Activated T-helper 1 cell treated with Interleukin-2 at 50 U/mL for 16 hours (primary cell): ENCODE measurements around the gene STXBP2.
A peak's percentile ranks its signal among the peaks of the same experiment; 100 is the strongest.

ENCODE experiments used
- DNase-seq: peaks from one replicate; pipeline ENCODE4 v3.0.0-alpha.2; 2020; ENCODE audit warnings: low read depth

The STXBP2 gene

GRCh38 chr19:7636691-7637373, at the start of gene STXBP2:
TSS of gene STXBP2 (plus strand) at chr19:7637110. CDS start at chr19:7637150, 40 bp downstream.
- DNase-seq: peak; percentile 93

DNA sequence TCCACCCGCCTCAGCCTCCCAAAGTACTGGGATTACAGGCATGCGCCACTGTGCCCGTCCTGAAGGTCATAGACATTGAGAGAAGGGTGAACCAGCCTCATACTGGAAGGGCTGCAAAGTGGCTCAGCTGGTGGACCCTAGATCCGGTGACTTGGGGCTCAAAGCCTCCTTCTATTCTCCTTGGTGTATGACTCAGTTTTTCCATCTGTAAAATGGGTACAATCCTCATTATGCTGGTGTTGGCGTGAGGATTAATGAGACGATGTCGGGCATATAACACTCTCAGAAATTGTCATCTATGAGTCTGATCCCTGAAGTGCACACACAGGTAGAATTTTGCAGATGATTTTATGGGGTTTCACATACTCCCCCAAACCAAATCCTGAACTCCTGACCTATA, 47.1 kb upstream of the STXBP2 start:
- DNase-seq: no peak

GRCh38 chr19:7590256-7590655, 46.7 kb upstream of the STXBP2 start:
- no peak for DNase-seq

- DNase-seq: no peak
These were observed 41.3 kb upstream of the STXBP2 start, which contains the start of gene CAMSAP3 for GRCh38 chr19:7595466-7596133. TSS of gene CAMSAP3 (plus strand) at chr19:7595863. CDS start at chr19:7596003, 140 bp downstream.

DNA sequence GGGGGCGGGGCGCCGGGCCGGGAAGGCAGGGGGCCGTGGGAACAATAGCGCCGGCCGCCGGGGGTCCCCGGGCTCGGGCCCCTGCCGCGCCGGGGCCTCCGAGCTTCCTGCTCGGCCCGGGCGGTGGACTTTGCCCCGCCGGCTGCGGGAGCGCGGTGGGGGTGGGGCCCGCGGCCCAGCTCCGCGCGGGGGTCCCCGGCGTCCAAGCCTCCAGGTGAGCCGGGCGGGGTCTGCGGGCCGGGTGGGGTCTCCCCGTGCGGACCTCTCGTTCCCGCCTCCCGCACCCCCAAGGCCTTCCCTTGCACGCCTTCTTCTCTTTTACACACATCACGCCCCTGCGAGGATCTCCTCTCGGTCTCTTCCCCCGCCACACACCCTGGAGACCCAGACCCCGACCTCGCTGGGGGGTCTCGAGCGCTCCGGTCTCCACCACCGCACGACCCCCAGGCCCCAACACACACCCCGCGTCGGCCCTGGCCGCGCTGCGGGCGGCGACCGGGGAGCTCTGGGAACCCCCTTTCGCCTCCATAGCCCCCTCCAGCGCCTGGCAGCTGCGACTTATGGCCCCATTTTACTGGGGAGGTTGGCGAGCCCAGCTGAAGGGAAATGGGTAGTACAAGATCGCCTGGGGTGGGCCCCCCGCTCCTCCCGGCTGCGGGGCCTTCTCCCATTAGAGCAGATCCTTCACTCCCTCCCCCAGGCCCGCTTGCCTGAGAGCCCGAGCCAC, 40.5 kb upstream of the STXBP2 start:
- DNase-seq: no peak

GRCh38 chr19:7597689-7598088, 39.2 kb upstream of the STXBP2 start:
- DNase-seq: no peak

- no peak for DNase-seq
These were observed 38.7 kb upstream of the STXBP2 start for GRCh38 chr19:7598180-7598579.

DNA sequence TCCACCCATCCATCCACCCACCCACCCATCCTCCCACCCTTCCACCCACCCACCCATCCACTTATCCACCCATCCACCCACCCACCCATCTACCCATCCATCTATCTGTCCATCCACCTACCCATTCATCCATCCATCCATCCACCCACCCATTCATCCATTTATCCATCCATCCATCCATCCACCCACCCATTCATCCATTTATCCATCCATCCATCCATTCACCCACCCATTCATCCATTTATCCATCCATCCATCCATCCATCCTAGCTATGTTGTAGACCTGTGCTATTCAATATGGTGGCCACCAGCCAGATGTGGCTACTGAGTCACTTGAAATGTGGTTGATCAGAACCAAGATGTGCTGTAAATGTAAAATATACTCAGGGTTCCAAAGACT, 36.2 kb upstream of the STXBP2 start:
- DNase-seq: no peak

DNA sequence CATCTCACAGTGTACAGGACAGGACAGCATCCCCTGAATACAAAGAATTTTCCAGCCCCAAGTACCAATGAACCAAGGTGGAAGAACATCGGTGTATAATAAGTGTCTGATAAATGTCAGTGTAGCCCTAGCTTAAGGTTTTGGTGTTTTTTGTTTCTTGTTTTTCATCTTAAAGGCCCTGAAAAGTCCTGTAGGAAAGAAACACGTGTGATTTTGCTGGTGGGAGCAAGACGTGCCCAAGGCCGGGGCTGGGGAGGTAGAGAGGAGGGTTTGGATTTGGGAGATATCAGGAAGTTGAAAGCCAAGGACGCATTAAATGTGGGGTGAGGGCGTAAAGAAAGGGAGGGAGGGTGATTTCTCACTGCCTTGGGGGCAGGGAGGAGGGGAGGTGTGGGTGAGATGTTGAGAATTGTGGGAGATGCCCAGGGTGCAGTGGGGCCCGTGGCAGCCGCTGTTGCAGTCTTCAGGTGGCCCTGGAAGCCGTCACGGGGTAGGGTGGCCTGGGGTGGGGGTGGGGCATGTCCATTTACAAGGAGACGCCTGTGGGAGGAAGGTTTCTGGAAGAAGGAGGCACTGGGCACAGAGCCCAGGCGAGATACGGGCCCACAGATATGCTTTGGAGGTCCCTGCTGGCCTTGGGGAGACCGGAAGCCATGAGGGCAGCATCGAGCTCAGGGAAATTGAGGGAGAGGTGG, 34.5 kb upstream of the STXBP2 start:
- DNase-seq: no peak

DNA sequence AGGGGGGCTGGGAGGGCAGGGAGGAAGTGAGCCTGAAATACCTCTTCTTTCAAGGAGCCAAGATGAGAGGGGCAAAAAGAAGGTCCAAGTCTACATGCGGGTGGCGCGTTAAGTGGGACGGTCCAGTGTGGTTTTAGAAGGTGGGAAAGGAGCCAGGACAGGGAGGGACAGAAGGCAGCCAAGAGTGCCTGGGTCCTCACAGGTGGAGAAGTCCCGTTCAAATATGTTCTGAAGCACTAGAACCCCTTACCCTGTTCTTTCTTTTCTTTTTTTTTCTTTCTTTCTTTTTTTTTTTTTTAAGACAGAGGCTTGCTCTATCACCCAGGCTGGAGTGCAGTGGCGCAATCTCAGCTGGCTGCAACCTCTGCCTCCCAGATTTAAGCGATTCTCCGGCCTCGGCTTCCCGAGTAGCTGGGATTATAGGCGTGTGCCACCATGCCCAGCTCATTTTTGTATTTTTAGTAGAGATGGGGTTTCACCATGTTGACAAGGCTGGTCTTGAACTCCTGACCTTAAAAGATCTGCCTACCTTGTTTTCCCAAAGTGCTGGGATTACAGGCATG, 33.9 kb upstream of the STXBP2 start:
- no peak for DNase-seq

GRCh38 chr19:7603919-7604318, 33.0 kb upstream of the STXBP2 start:
- DNase-seq: no peak

- no peak for DNase-seq
These were observed 31.3 kb upstream of the STXBP2 start for GRCh38 chr19:7605490-7606222.

- no peak for DNase-seq
These were observed 30.6 kb upstream of the STXBP2 start for GRCh38 chr19:7606289-7606688.

GRCh38 chr19:7607212-7607873, 29.6 kb upstream of the STXBP2 start:
- no peak for DNase-seq

GRCh38 chr19:7607874-7608560, 28.9 kb upstream of the STXBP2 start:
- DNase-seq: no peak

- no peak for DNase-seq
These were observed 26.2 kb upstream of the STXBP2 start for GRCh38 chr19:7610491-7611240.

GRCh38 chr19:7611541-7612279, 25.2 kb upstream of the STXBP2 start:
- DNase-seq: no peak
